ENCODE measurements around the gene PTBP1.
"Not testable (repeated sequence)": the region's sequence is repeated elsewhere in the genome, so short reads cannot be mapped to it uniquely, and the experiment has no call there.

The PTBP1 gene

GRCh38 chr19:812747-813218, 15.5 kb downstream of the PTBP1 start:
- no peak overlapping the region for H3K4me3 ChIP-seq (ENCODE audit: low read length)
- no peak for DNase-seq (ENCODE audit: low read depth)
- no peak for TF ChIP-seq CTCF (conservative IDR thresholded peaks at IDR 0.05; ENCODE audit: low read depth, low read length)

DNA sequence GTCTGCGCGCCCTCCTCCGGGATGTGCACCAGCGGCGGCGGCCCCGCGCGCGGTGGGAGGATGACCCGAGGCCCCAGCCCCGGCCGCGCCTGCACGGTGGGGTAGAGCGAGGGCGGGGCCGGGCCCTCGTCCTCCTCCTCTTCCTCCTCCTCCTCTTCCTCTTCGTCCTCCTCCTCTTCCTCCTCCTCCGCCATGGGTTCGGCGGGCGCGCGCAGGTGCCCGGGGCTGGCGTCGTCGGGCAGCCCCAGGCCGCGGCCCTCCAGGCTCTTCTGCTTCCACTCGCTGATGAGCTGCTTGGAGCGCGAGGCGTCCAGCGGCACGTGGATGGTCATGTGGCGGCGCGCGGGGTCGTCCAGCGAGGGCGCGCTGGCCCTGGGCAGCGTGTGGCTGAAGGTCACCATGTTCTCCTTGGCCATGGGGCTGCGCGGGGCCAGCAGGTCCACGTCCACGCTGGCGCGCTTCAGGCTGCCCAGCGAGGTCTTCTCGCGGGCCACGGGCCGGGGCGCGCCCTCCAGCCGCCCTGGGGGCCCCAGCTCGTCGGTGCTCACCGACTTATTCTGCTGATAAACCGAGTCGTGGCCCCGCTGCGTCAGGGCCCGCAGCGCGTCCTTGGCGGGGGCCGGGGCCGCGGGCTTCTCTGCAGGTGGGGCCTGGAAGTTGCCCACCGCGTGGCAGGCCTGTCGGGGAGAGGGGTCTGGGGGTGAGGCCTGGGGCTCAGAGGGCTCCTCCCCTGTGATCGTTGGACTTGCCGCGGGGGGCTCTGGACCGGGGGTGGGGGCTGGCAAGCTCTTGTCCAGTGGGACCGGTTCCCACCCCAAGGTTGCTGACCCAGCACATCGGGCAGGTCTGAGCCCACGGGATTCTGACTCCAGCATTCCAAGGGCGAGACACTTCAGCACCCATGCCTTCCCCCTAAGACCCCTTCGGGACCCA, 16.2 kb downstream of the PTBP1 start:
- no peak overlapping the region for H3K4me3 ChIP-seq (ENCODE audit: low read length)
- TF ChIP-seq CTCF (conservative IDR thresholded peaks at IDR 0.05; ENCODE audit: low read depth, low read length), result no peak
- no peak for DNase-seq (ENCODE audit: low read depth)

DNA sequence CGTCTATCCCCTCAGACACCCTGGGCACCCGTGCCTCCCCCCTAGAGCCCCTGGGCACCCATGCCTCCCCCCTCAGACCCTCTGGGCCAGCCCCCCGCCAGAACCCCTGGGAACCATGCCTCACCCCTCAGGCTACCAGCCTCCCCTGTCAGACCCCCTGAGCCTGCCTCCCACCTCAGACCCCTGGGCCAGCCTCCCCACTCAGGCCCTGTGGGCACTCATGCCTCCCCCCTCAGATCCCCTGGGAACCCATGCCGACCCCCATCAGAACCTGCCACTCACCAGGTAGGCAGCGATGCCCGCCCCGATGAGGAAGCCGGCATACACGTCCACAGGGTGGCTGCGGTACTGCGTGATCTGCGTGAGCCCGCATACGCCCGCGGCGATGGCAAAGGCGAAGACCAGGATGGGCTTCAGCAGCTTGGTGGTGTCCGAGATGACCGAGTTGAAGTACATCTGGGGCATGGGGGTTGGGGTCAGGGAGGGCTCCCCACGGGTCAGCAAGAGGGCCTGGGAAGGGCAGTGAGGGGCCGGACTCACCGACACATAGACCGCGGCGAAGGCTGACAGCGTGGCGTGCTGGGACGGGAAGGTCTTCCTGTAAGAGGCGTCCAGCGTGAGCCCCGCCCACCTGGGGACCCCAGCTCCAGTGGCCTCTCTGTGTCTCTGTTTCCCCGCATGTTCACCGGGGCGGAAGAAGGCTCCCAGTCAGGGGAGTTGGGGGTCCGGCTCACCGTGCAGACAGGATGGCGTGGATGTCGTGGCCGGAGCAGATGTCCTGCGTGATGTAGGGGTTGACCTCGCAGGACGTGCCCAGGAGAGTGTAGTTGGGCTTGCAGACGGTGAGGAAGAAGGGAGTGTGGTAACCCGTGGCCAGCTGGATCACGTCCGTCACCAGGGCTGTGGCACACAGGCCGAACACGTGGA, 17.2 kb downstream of the PTBP1 start:
- no peak for TF ChIP-seq CTCF (conservative IDR thresholded peaks at IDR 0.05; ENCODE audit: low read depth, low read length)
- DNase-seq (ENCODE audit: low read depth), result no peak
- no peak overlapping the region for H3K4me3 ChIP-seq (ENCODE audit: low read length)

DNA sequence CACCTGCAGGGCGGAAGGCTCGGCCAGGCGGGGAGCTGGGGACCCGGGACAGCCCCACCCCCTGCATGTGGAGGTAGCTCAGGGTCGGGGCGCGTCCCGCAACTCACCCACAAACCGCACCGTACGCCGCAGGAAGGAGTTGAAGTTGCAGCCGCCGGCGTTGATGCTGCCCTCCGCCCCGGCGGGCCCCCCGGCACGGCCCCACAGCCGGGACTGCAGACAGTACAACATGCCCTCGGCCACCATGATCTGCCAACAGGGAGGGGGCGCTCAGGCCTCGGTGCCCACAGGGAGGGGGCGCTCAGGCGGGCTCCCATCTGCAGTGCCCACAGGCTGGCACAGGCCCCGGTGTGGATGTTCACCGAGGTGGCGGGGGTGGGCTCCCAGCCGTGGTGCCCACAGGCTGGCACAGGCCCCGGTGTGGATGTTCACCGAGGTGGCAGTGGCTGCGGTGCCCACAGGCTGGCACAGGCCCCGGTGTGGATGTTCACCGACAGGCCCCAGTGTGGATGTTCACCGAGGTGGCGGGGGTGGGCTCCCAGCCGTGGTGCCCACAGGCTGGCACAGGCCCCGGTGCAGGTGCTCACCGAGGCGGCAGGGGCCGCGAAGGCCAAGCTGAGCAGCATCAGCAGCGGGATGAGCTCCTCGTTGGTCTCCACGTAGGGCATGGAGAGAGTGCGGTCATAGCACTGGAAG, 18.0 kb downstream of the PTBP1 start:
- DNase-seq (ENCODE audit: low read depth), result no peak
- no peak for TF ChIP-seq CTCF (conservative IDR thresholded peaks at IDR 0.05; ENCODE audit: low read depth, low read length)
- H3K4me3 ChIP-seq (ENCODE audit: low read length), result no peak overlapping the region

- H3K4me3 ChIP-seq (ENCODE audit: low read length), result no peak overlapping the region
- DNase-seq (ENCODE audit: low read depth), result no peak
- TF ChIP-seq CTCF (conservative IDR thresholded peaks at IDR 0.05; ENCODE audit: low read depth, low read length), result no peak
Measured at GRCh38 chr19:815775-816499, 18.7 kb downstream of the PTBP1 start.

DNA sequence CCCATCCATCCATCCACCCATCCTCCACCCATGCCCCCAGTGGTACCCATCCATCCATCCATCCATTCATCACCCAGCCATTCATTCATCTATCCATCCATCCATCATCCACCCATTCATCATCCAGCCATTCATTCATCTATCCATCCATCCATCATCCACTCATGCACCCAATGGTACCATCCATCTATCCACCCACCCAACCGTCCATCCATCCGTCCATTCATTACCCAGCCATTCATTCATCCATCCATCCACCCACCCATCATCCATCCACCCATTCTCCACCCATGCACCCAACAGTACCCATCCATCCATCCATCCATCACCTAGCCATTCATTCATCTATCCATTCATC, 19.2 kb downstream of the PTBP1 start:
- DNase-seq (ENCODE audit: low read depth), result no peak
- no peak overlapping the region for H3K4me3 ChIP-seq (ENCODE audit: low read length)
- TF ChIP-seq CTCF (conservative IDR thresholded peaks at IDR 0.05; ENCODE audit: low read depth, low read length), result no peak

DNA sequence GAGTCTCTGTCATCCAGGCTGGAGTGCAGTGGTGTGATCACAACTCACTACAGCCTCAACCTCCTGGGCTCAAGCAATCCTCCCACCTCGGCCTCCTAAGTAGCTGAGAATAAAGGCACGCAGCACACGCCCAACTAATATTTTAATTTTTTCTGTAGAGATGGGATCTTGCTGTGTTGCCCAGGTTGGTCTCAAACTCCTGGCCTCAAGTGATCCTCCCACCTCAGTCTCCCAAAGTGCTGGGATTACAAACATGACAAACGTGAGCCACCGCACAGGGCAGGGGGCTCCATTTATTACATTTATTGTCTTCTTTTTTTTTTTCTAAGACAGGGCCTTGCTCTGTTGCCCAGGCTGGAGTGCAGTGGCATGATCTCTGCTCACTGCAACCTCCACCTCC, 23.0 kb downstream of the PTBP1 start:
- not testable (repeated sequence) for DNase-seq (ENCODE audit: low read depth); H3K4me3 ChIP-seq (ENCODE audit: low read length)
